Measurements from ENCODE around the gene USP16. TPM values are rescaled to one million over a fixed set of nuclear protein-coding genes. Genes with fewer than 3 reads are reported as not detected.
"Not testable (repeated sequence)": the region's sequence is repeated elsewhere in the genome, so short reads cannot be mapped to it uniquely, and the experiment has no call there.

USP16 gene
- total RNA-seq, 1 experiment from 2014 or later, result 24.6 TPM

GRCh38 chr21:29075706-29076466, 51.4 kb downstream of the USP16 start:
- BruUV-seq (replicated peaks), result no TSS peak
- POLR2A ChIA-PET (ENCODE audit: unreplicated experiment), result no interaction called here
- intact Hi-C loops (cut with micrococcal nuclease; ENCODE audit: unreplicated experiment), result no loop called here
- Histone ChIP-seq H2AFZ (no peak overlapping the region), H3K4me3 (no peak overlapping the region), H3K27ac (no peak overlapping the region), H3K79me2 (ENCODE audit: low read depth) (peaks cover 26% of the 10 kb centered on the region), H3K4me2 (no peak overlapping the region), H4K20me1 (ENCODE audit: insufficient read depth) (peaks cover 18% of the 10 kb centered on the region), H3K4me1 (replicated peaks; ENCODE audit: insufficient read depth) (peaks cover 23% of the 10 kb centered on the region; the same call in 1 of the 2 replicates), H3F3A (ENCODE audit: insufficient read depth, low read depth) (peaks cover 8% of the 10 kb centered on the region), H3K27me3 (ENCODE audit: insufficient read depth, low read depth) (no peaks in the 10 kb centered on the region), H3K9me2 (ENCODE audit: insufficient read depth) (no peaks in the 10 kb centered on the region), H3K36me3 (ENCODE audit: low read depth) (no peaks in the 10 kb centered on the region), H3K9me3 (ENCODE audit: insufficient read depth, low read depth) (no peaks in the 10 kb centered on the region)
- CTCF ChIA-PET, result no interaction called here
- TF ChIP-seq CTCF (conservative IDR thresholded peaks at IDR 0.05) (no peak), EZH2 (IDR thresholded peaks at IDR 0.05; ENCODE audit: low read depth) (no peak)
- DNase-seq, result peak in 1 of 2 experiments; percentile 78

GRCh38 chr21:29076731-29077640, 52.5 kb downstream of the USP16 start:
- POLR2A ChIA-PET (ENCODE audit: unreplicated experiment); CTCF ChIA-PET; H4K20me1 ChIP-seq (ENCODE audit: insufficient read depth); H2AFZ ChIP-seq; H3K9me2 ChIP-seq (ENCODE audit: insufficient read depth); H3K36me3 ChIP-seq (ENCODE audit: low read depth); H3K27ac ChIP-seq; H3K9me3 ChIP-seq (ENCODE audit: insufficient read depth, low read depth); DNase-seq; intact Hi-C loops (cut with micrococcal nuclease; ENCODE audit: unreplicated experiment); H3K27me3 ChIP-seq (ENCODE audit: insufficient read depth, low read depth); BruUV-seq (replicated peaks); H3K4me3 ChIP-seq; H3K4me2 ChIP-seq; H3F3A ChIP-seq (ENCODE audit: insufficient read depth, low read depth): not testable (repeated sequence)
- Histone ChIP-seq H3K79me2 (ENCODE audit: low read depth) (peaks cover 15% of the 10 kb centered on the region), H3K4me1 (replicated peaks; ENCODE audit: insufficient read depth) (peaks cover 12% of the 10 kb centered on the region; the same call in 1 of the 2 replicates)

- no peak overlapping the region for H3K27ac ChIP-seq
- no peaks in the 10 kb centered on the region for H3K27me3 ChIP-seq (ENCODE audit: insufficient read depth, low read depth)
- H3K4me3 ChIP-seq, result no peak overlapping the region
- H2AFZ ChIP-seq, result no peak overlapping the region
- peaks cover 8% of the 10 kb centered on the region for H3F3A ChIP-seq (ENCODE audit: insufficient read depth, low read depth)
- intact Hi-C loops (cut with micrococcal nuclease; ENCODE audit: unreplicated experiment), result no loop called here
- DNase-seq, result no peak
- TF ChIP-seq CTCF (conservative IDR thresholded peaks at IDR 0.05) (no peak), EZH2 (IDR thresholded peaks at IDR 0.05; ENCODE audit: low read depth) (no peak)
- H3K4me2 ChIP-seq, result no peak overlapping the region
- H3K36me3 ChIP-seq (ENCODE audit: low read depth), result no peaks in the 10 kb centered on the region
- CTCF ChIA-PET, result no interaction called here
- H3K9me2 ChIP-seq (ENCODE audit: insufficient read depth), result no peaks in the 10 kb centered on the region
- 0 out of 2 replicates have a peak, but pooled peaks cover 7% of the 10 kb centered on the region for H3K4me1 ChIP-seq (replicated peaks; ENCODE audit: insufficient read depth)
- no peaks in the 10 kb centered on the region for H3K9me3 ChIP-seq (ENCODE audit: insufficient read depth, low read depth)
- BruUV-seq (replicated peaks), result no TSS peak
- H3K79me2 ChIP-seq (ENCODE audit: low read depth), result peaks cover 8% of the 10 kb centered on the region
- peaks cover under 1% of the 10 kb centered on the region; the same call in 1 of the 2 replicates for H4K20me1 ChIP-seq (ENCODE audit: insufficient read depth)
- POLR2A ChIA-PET (ENCODE audit: unreplicated experiment), result no interaction called here
Observed at GRCh38 chr21:29077651-29078090, 53.2 kb downstream of the USP16 start.

Measured in PC-9 (cell line).